Islet precursor cell (in vitro differentiated cells): ENCODE measurements around the gene C13orf46.

Source experiments
- DNase-seq: peaks from one replicate; pipeline ENCODE4 v3.0.0-alpha.2; 2018

The C13orf46 gene

GRCh38 chr13:113952983-113953520, 20.8 kb downstream of the C13orf46 start:
- DNase-seq, result no peak

GRCh38 chr13:113952151-113952982, 21.5 kb downstream of the C13orf46 start:
- DNase-seq, result no peak

GRCh38 chr13:113951246-113951999, 22.5 kb downstream of the C13orf46 start:
- DNase-seq, result peak; percentile 83

- no peak for DNase-seq
Observed at GRCh38 chr13:113950451-113951245, 23.2 kb downstream of the C13orf46 start.

- no peak for DNase-seq
Observed at GRCh38 chr13:113949546-113949945, 24.3 kb downstream of the C13orf46 start.

GRCh38 chr13:113948034-113948742, 25.7 kb downstream of the C13orf46 start:
- DNase-seq, result no peak

GRCh38 chr13:113947311-113948033, 26.4 kb downstream of the C13orf46 start:
- DNase-seq, result no peak

GRCh38 chr13:113946409-113947181, 27.3 kb downstream of the C13orf46 start:
- DNase-seq, result no peak

- no peak for DNase-seq
Observed at GRCh38 chr13:113945857-113946408, 27.9 kb downstream of the C13orf46 start.

- DNase-seq, result no peak
Observed at GRCh38 chr13:113943821-113944565, 29.9 kb downstream of the C13orf46 start.

- no peak for DNase-seq
Observed at GRCh38 chr13:113942591-113943103, 31.2 kb downstream of the C13orf46 start.

GRCh38 chr13:113941571-113942191, 32.2 kb downstream of the C13orf46 start:
- no peak for DNase-seq

- no peak for DNase-seq
Observed at GRCh38 chr13:113939944-113940297, 34.0 kb downstream of the C13orf46 start.

GRCh38 chr13:113939129-113939943, 34.5 kb downstream of the C13orf46 start:
- DNase-seq, result no peak

GRCh38 chr13:113938716-113939115, 35.2 kb downstream of the C13orf46 start:
- no peak for DNase-seq

GRCh38 chr13:113938246-113938645, 35.6 kb downstream of the C13orf46 start:
- DNase-seq, result no peak

- DNase-seq, result no peak
Observed at GRCh38 chr13:113937527-113938180, 36.2 kb downstream of the C13orf46 start.

- DNase-seq, result no peak
Observed at GRCh38 chr13:113937073-113937472, 36.8 kb downstream of the C13orf46 start.
